ENCODE data around the gene CEACAM6.
"Not testable (repeated sequence)": the region's sequence is repeated elsewhere in the genome, so short reads cannot be mapped to it uniquely, and the experiment has no call there.

Gene CEACAM6

GRCh38 chr19:41748012-41748411 is 7.3 kb upstream of the CEACAM6 start:
- DNase-seq: no peak

- peak in 2 of 3 donors; percentile 13 to 19 for DNase-seq
Measured at GRCh38 chr19:41750248-41751134, 4.8 kb upstream of the CEACAM6 start.

DNA sequence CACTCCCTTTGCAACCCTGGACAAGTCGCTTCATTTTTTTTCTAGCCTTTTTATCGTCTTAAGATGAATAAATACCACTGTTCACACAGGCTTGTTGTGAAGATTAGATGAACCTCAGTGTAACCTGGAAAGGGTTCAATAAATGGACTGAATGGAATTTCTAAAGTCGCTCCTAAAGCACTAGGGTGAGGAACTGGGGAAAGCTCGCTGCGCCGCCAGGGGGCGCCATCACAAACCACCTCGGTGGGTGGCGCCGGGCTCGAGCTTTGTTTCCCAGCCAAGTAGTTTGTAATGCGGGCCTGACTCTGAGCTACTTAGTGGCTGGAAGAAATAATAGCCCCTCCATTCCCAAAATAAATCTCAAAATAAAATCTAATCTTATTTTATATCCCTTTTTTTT is 2.2 kb upstream of the CEACAM6 start:
- peak; percentile 74 to 92 (median 81) for DNase-seq

- peak; percentile 68 to 77 (median 76) for DNase-seq
Measured at GRCh38 chr19:41753936-41754529, 1.3 kb upstream of the CEACAM6 start.

GRCh38 chr19:41758846-41759245 is 3.5 kb downstream of the CEACAM6 start:
- DNase-seq: peak in 1 of 3 donors; percentile 5

DNA sequence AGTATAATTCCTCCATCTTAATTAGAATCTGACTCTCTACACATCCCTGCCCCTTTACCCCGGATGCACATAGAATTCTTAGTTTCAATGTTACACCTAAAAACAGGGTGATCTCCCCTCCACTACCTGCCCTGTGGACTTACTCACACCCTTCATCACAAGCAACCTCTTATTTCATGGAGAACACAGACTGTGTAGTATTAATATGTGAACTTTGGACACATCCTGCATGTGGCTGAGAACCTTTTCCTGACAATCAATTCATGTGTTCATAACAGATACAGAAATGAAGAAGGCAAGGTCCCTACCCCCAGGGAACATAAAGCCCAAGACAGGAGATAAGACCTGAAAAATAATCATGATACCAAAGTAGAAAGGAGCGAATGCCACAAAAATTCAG is 11.8 kb downstream of the CEACAM6 start:
- no peak for DNase-seq

DNA sequence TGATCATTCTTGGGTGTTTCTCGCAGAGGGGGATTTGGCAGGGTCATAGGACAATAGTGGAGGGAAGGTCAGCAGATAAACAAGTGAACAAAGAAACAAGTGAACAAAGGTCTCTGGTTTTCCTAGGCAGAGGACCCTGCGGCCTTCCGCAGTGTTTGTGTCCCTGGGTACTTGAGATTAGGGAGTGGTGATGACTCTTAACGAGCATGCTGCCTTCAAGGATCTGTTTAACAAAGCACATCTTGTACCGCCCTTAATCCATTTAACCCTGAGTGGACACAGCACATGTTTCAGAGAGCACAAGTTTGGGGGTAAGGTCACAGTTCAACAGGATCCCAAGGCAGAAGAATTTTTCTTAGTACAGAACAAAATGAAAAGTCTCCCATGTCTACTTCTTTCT is 12.8 kb downstream of the CEACAM6 start:
- DNase-seq: not testable (repeated sequence)

- no peak for DNase-seq
Measured at GRCh38 chr19:41769608-41770007, 14.3 kb downstream of the CEACAM6 start.

- no peak for DNase-seq
Measured at GRCh38 chr19:41771410-41771809, 16.1 kb downstream of the CEACAM6 start.

- DNase-seq: no peak
Measured at GRCh38 chr19:41774515-41774980, 19.2 kb downstream of the CEACAM6 start.

DNA sequence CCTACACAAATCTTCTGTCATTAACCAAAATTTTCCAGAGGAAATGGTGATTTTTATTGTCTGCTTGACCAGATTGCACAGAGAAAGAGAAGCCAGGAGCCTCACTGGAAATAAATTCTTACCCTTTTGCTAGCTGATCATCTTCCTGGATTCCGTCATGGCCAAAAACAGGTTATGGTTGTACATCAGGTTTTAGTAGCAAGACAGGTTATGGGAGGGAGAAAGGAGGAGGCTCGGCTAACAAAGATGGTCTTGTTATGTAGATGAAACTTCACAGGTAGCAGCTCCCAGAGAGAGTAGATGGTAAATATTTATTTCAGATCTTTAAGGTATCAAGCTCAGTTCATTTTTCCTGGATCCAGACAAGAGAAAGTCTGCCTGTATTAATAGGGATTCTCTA is 21.4 kb downstream of the CEACAM6 start:
- no peak for DNase-seq

GRCh38 chr19:41783612-41784011 is 28.3 kb downstream of the CEACAM6 start:
- DNase-seq: no peak

- no peak for DNase-seq
Measured at GRCh38 chr19:41784312-41784711, 29.0 kb downstream of the CEACAM6 start.

DNA sequence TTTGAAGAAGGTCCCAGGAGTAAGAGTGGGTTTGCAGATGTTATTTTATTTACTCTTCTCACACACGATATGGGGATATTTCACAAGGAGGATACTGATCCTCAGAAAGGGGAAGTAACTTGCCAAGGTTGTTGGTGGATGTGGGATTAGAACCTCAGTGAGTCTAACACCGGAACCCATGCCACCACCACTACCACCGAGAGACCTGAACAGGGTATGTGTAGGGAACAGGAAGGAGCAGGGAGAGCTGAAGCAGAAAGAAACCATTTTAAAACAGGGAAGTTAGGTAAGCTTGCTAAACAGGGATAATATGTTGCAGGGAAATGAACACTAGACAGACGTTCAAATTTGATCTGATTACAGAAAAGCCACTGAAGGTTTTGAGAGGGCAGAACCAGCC is 29.4 kb downstream of the CEACAM6 start:
- DNase-seq: peak in 2 of 3 donors; percentile 31 to 50

- peak; percentile 89 to 91 (median 90) for DNase-seq
Measured at GRCh38 chr19:41785653-41786052, 30.3 kb downstream of the CEACAM6 start.

- DNase-seq: no peak
Measured at GRCh38 chr19:41787055-41787454, 31.7 kb downstream of the CEACAM6 start.

GRCh38 chr19:41788518-41788917 is 33.2 kb downstream of the CEACAM6 start:
- DNase-seq: not testable (repeated sequence)

DNA sequence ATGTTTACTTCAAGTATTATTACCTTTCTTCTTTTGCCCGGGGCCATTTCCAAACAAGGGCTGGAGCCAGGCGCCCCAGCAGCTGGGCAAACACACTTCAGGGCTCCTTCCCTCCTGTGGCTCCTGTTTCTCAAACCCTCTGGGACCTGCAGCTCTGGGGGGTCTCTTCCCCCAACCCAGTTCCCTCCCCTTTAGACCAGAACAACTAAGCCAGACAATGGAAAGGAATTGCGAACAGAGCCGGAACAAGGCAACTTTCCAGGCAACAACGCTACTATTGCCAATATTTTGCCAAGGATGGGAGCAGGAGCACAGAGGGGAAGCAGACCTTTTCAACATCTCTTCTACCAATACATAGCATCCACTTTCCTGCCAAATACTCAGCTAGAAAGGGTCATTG is 33.7 kb downstream of the CEACAM6 start:
- DNase-seq: not testable (repeated sequence)

GRCh38 chr19:41792513-41793413 is 37.4 kb downstream of the CEACAM6 start:
- DNase-seq: peak; percentile 71 to 88 (median 87)

DNA sequence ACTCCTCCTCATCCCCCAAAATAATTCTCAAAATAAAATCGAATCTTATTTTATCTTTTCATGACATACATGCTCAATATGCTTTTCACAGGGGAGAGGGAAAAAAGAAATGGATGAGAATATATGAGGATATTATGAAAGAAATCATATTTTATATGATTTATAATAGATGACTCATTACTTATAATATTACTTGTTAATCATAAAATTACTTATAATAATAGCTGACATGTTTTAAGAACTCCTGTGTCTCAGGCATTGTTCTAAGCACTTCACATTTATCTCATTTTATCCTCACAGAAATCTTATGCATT is 38.0 kb downstream of the CEACAM6 start:
- no peak for DNase-seq

DNA sequence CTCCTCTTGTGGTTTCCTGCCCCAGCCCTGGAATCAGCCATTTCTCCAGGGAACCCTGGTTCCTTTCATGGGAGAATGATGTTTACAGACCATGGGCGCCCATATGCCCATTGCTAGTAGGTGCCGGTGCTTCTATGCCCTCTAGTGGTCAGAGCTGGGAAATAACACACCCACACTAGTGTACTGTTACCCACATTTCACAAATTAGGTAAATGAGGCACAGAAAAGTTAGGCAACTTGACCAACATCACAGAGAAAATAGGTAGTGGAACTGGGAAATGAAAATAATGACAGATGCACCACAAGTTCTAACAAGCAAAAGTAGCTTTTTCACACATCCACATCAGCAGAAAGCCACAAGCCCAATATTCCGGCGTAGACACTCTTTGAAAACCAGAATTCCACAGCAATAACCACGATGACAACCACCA is 39.7 kb downstream of the CEACAM6 start:
- DNase-seq: peak; percentile 79 to 82 (median 81)

- DNase-seq: peak in 2 of 3 donors; percentile 44 to 47
Measured at GRCh38 chr19:41796362-41796761, 41.0 kb downstream of the CEACAM6 start, which contains the start of gene CEACAM3. TSS of gene CEACAM3 (plus strand) at chr19:41796587. CDS start at chr19:41796678, 91 bp downstream.

GRCh38 chr19:41796901-41797300 is 41.6 kb downstream of the CEACAM6 start:
- DNase-seq: no peak
